AG04449 (cell line): ENCODE measurements around the gene CYP27C1.

Experiments
- CTCF ChIA-PET: fragments of 350-600 bp; formaldehyde crosslinking; extraction: SDS; loops from one replicate; lab custom pipeline; 2021; ENCODE audit warnings: antibody characterized with exemption; lab: Yijun Ruan, JAX
- POLR2A ChIA-PET: fragments of 400-600, 350-600 bp; formaldehyde crosslinking; extraction: SDS; loops from one replicate; lab custom pipeline; 2020; ENCODE audit warnings: antibody characterized with exemption, inconsistent platforms; lab: Yijun Ruan, JAX
- DNase-seq: peaks from one replicate; pipeline ENCODE4 v3.0.0-alpha.2; 2010; ENCODE audit warnings: low read depth, low spot score
- H3K4me3 ChIP-seq: 2 replicates; pipeline ENCODE4 v1.5.1; 2011; ENCODE audit warnings: low read depth, mild to moderate bottlenecking, control low read depth, low read length
- TF ChIP-seq, protein P1 (sequence below): IDR thresholded peaks from one replicate; pipeline ENCODE4 v1.5.1; 2011; ENCODE audit warnings: mild to moderate bottlenecking, moderate library complexity, low read length, control low read depth, inconsistent platforms; ENCODE audit not compliant: insufficient read depth; ENCODE audit errors: missing control alignments

The CYP27C1 gene

DNA sequence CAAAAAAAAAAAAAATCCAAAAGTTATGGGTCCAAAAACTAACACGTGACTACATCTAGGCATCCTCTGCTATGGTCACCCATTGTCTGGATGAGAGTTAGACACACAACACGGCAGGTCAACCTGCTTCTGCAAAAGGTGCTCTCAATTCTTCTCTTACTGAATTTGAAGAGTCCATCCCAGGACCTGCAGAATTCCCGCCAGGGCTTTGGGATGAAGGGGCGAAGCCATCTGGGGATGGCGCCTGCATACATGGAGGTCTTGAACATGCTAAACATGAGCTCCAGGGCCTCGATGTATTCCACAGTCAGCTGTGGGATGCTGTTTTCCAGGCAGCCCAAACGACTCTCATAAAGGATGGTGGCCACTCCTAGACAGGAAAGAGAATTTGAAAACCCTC lies 19.1 kb downstream of the CYP27C1 start:
- H3K4me3 ChIP-seq: no peak overlapping the region
- POLR2A ChIA-PET: no interaction called here
- TF ChIP-seq, protein P1, sequence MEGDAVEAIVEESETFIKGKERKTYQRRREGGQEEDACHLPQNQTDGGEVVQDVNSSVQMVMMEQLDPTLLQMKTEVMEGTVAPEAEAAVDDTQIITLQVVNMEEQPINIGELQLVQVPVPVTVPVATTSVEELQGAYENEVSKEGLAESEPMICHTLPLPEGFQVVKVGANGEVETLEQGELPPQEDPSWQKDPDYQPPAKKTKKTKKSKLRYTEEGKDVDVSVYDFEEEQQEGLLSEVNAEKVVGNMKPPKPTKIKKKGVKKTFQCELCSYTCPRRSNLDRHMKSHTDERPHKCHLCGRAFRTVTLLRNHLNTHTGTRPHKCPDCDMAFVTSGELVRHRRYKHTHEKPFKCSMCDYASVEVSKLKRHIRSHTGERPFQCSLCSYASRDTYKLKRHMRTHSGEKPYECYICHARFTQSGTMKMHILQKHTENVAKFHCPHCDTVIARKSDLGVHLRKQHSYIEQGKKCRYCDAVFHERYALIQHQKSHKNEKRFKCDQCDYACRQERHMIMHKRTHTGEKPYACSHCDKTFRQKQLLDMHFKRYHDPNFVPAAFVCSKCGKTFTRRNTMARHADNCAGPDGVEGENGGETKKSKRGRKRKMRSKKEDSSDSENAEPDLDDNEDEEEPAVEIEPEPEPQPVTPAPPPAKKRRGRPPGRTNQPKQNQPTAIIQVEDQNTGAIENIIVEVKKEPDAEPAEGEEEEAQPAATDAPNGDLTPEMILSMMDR: no peak
- no peak for DNase-seq
- CTCF ChIA-PET: interaction anchor here (1.1 to 1.3 kb wide), 2 partner anchors 12 to 123 kb away, joined by 4 to 5 read pairs; no protein-coding TSS in a partner anchor

DNA sequence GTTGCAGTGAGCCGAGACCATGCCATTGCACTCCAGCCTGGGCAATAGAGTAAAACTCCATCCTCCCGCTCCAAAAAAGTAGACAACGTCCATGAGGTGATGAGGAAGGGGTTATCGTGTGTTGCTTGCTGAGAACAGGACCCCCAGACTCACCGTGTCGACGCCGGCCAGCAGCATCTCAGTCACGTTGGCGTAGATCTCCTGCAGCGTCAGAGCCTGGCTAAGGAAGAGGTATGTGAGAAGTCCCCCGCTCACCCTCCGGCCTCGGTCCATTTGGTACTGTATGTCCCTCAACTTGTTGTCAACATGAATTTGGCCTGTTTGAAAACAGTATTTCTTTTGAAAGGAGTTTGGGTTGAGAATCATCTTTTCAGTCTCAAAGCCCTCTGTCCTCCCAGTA lies 20.9 kb downstream of the CYP27C1 start:
- no peak for DNase-seq
- TF ChIP-seq, protein P1: no peak
- no peak overlapping the region for H3K4me3 ChIP-seq
- CTCF ChIA-PET: interaction anchor here (0.7 to 1.3 kb wide), 5 partner anchors 10 to 91 kb away, joined by 3 to 5 read pairs (median 3); no protein-coding TSS in a partner anchor
- POLR2A ChIA-PET: no interaction called here

DNA sequence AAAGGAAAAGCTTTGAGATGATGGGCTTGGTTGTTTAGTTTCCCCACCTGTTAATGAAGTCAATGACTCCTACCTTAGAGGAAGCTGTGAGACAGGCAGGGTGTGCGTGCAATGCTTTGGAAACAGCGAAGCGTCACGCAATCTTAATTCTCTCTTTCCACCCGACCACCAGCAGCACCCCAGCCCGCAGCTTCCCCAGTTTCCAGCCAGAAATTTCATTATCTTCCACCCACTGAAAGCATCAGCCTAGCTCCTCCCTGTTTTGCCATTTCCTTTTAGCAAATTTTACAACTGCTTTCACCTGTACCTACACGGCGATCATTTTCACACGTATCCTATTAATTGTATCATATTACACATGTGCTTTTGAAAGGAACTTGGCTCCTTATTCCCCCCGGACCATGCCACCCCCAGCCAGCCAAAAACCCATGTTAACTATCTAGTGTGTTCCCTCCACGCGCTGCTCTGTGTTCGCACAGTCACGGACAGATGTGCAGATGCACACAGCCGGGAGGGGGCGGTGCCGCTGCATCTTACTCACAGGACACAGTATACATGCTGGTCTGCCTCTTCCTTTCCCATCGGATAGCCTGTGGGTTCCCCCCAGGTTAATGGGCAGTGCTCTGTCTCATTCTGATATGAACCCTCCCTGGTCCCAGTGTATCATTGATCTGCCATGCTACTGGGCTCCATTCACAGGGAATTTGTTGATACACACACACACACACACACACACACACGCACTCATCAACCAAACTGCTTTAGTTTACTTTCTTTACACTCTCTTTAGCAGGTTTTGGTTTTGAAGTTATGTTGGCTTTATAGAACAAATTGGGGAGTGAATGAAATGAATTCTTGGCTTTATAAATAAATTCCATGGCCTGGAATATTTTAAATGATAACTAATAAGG lies 22.4 kb downstream of the CYP27C1 start:
- TF ChIP-seq, protein P1: peak; percentile 90
- H3K4me3 ChIP-seq: no peak overlapping the region
- CTCF ChIA-PET: interaction anchor here (0.6 to 1.7 kb wide), 32 partner anchors 8 to 285 kb away, joined by 3 to 18 read pairs (median 4); partner anchors contain the start of gene ERCC3
- DNase-seq: no peak
- POLR2A ChIA-PET: no interaction called here

DNA sequence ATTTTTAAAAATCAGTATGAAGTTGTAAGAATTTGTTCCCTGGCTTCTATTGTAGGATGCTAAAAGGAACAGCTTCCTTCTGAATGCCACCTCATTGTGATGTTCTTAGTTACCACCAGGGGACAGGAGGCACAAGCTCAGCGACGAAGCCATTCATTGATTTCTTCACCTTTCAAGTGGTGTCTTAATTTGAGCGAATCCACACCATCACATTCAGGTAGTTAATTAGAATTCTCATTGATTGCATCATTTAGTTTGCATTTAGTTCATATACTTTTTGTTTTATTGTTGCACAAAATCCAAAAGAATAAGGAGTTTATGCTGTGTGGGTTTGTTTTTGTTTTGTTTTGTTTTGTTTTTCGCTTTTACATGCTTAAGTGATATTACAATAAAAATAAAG lies 23.1 kb downstream of the CYP27C1 start:
- no peak overlapping the region for H3K4me3 ChIP-seq
- ChIA-PET CTCF (interaction anchor here (0.6 to 1.7 kb wide), 32 partner anchors 9 to 285 kb away, joined by 3 to 18 read pairs (median 4); partner anchors contain the start of gene ERCC3), POLR2A (no interaction called here)
- DNase-seq: no peak
- TF ChIP-seq, protein P1: peak; percentile 29

DNA sequence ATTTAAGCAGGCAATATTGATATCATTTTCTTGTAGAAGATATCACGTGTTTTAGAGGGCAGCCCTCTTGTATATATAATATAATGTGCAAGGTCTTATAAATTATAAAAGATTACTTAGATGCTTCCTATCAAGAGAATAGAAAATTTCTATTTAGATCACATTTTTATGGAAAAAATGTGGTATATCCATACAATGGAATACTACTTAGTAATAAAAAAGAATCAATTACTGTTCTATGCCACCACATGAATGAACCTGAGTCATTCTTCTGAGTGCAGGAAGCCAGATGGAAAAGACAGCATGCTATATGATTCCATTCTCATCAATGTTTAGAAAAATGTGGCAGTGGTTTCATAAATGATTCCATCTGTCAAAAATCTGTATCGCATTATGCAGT lies 23.6 kb downstream of the CYP27C1 start:
- H3K4me3 ChIP-seq: no peak overlapping the region
- TF ChIP-seq, protein P1: no peak
- no peak for DNase-seq
- ChIA-PET POLR2A (no interaction called here), CTCF (interaction anchor here (0.9 to 1.7 kb wide), 17 partner anchors 9 to 283 kb away, joined by 3 to 18 read pairs (median 5); partner anchors contain the start of gene ERCC3)
